ENCODE data around the gene DRAXIN.

DRAXIN gene

GRCh38 chr1:11690397-11691301, 861 bp upstream of the DRAXIN start:
- TF ChIP-seq ZNF596 (tag by site-specific recombination; IDR thresholded peaks at IDR 0.05) (no peak), ZFP37 (tag by site-specific recombination; IDR thresholded peaks at IDR 0.05) (no peak), ZSCAN5A (tag by site-specific recombination; IDR thresholded peaks at IDR 0.05) (no peak), BCL11A (tag by site-specific recombination; IDR thresholded peaks at IDR 0.05; ENCODE audit: low read depth) (peak; percentile 26; the same call in 1 of the 2 replicates), PRDM10 (tag by site-specific recombination; IDR thresholded peaks at IDR 0.05) (no peak), ZNF341 (tag by site-specific recombination; IDR thresholded peaks at IDR 0.05; ENCODE audit: low read depth) (no peak), KLF7 (tag by site-specific recombination; IDR thresholded peaks at IDR 0.05; ENCODE audit: borderline replicate concordance) (no peak), ZNF335 (tag by site-specific recombination; conservative IDR thresholded peaks at IDR 0.05) (peak; percentile 31; the same call in 1 of the 2 replicates), SCRT1 (tag by site-specific recombination; IDR thresholded peaks at IDR 0.05; ENCODE audit: borderline replicate concordance) (no peak)
- Histone ChIP-seq H3K4me3 (ENCODE audit: low read depth, low read length) (peak overlapping the region; percentile 35), H3K36me3 (ENCODE audit: control insufficient read depth in 2 of 2, insufficient read depth in 1 of 2, low read length in 2 of 2) (no peaks in the 10 kb centered on the region), H3K27ac (ENCODE audit: extremely low read depth, low read depth, low read length) (peak overlapping the region; percentile 44; the same call in 1 of the 2 replicates), H3K4me1 (ENCODE audit: control insufficient read depth, insufficient read depth, low read length) (peaks cover 9% of the 10 kb centered on the region; the same call in 1 of the 2 replicates), H3K9me3 (ENCODE audit: control insufficient read depth, insufficient read depth, low read depth, low read length) (no peaks in the 10 kb centered on the region)
- CTCF ChIA-PET, result interaction anchor here (0.7 to 2.2 kb wide), 5 partner anchors 17 to 449 kb away, joined by 3 to 12 read pairs (median 4); partner anchors contain the start of gene FBXO6
- POLR2A ChIA-PET, result interaction anchor here (1.6 kb wide), 1 partner anchor 9 kb away, joined by 4 read pairs; no protein-coding TSS in a partner anchor

GRCh38 chr1:11691928-11692711, 610 bp downstream of the DRAXIN start:
- H3K4me3 ChIP-seq (ENCODE audit: low read depth, low read length), result peak overlapping the region; percentile 16
- ChIA-PET POLR2A (no interaction called here), CTCF (interaction anchor here (0.6 to 0.7 kb wide), 2 partner anchors 10 to 370 kb away, joined by 3 read pairs; no protein-coding TSS in a partner anchor)
- no peaks in the 10 kb centered on the region for H3K36me3 ChIP-seq (ENCODE audit: control insufficient read depth in 2 of 2, insufficient read depth in 1 of 2, low read length in 2 of 2)
- no peaks in the 10 kb centered on the region for H3K9me3 ChIP-seq (ENCODE audit: control insufficient read depth, insufficient read depth, low read depth, low read length)
- peaks cover 9% of the 10 kb centered on the region; the same call in 1 of the 2 replicates for H3K4me1 ChIP-seq (ENCODE audit: control insufficient read depth, insufficient read depth, low read length)
- TF ChIP-seq ZBTB44 (tag by site-specific recombination; IDR thresholded peaks at IDR 0.05) (no peak), ZNF785 (tag by site-specific recombination; IDR thresholded peaks at IDR 0.05) (no peak), ZNF621 (tag by site-specific recombination; IDR thresholded peaks at IDR 0.05) (no peak), KLF1 (tag by site-specific recombination; IDR thresholded peaks at IDR 0.05) (0 out of 2 replicates have a peak, but pooled peaks have one; percentile 13), ZFHX2 (tag by site-specific recombination; conservative IDR thresholded peaks at IDR 0.05) (peak; percentile 91), EGR2 (tag by site-specific recombination; IDR thresholded peaks at IDR 0.05; ENCODE audit: low read depth) (peak; percentile 89), MEIS1 (CRISPR knock-in tag; IDR thresholded peaks at IDR 0.05; ENCODE audit: borderline replicate concordance) (no peak), GLIS2 (tag by site-specific recombination; IDR thresholded peaks at IDR 0.05) (peak; percentile 11; the same call in 1 of the 2 replicates), ZNF561 (tag by site-specific recombination; IDR thresholded peaks at IDR 0.05; ENCODE audit: borderline replicate concordance) (no peak)
- no peak overlapping the region for H3K27ac ChIP-seq (ENCODE audit: extremely low read depth, low read depth, low read length)

Measured in HEK293 (cell line).